Liver (tissue), 9 donors: ENCODE results near the gene MAT2A. TPM values are rescaled to one million over a fixed set of nuclear protein-coding genes. Genes with fewer than 3 reads are reported as not detected.

ENCODE experiments used
- DNase-seq: peaks from one replicate; pipeline ENCODE4 v3.0.0-alpha.2; 2017; ENCODE audit warnings: low spot score
- H3K27ac ChIP-seq, 2 donors: one replicate each; pipeline ENCODE4 v1.7.0; 2013; ENCODE audit warnings: inconsistent platforms in 2 of 2, low read length in 2 of 2, control low read depth in 1 of 2, low read depth in 1 of 2, mild to moderate bottlenecking in 1 of 2
- H3K27me3 ChIP-seq, 4 donors: one replicate each; pipeline versions ENCODE4 v1.6.1 to v1.7.0; 2013; ENCODE audit warnings: low read length in 3 of 4, inconsistent platforms in 1 of 4, mild to moderate bottlenecking in 1 of 4, moderate library complexity in 1 of 4; ENCODE audit not compliant: control insufficient read depth in 4 of 4, insufficient read depth in 4 of 4
- H3K36me3 ChIP-seq, 4 donors: one replicate each; pipeline versions ENCODE4 v1.6.1 to v1.7.0; 2013; ENCODE audit warnings: low read length in 3 of 4, mild to moderate bottlenecking in 3 of 4, low read depth in 1 of 4, moderate library complexity in 1 of 4; ENCODE audit not compliant: control insufficient read depth in 4 of 4, insufficient read depth in 3 of 4
- H3K4me1 ChIP-seq, 4 donors: one replicate each; pipeline versions ENCODE4 v1.6.1 to v1.7.0; 2013; ENCODE audit warnings: low read length in 3 of 4, mild to moderate bottlenecking in 3 of 4, moderate library complexity in 1 of 4; ENCODE audit not compliant: control insufficient read depth in 4 of 4, insufficient read depth in 4 of 4
- H3K4me3 ChIP-seq, 3 donors: one replicate each; pipeline versions ENCODE4 v1.6.1 to v1.7.0; 2013; ENCODE audit warnings: low read length in 3 of 3, control low read depth in 1 of 3, low read depth in 1 of 3, mild to moderate bottlenecking in 1 of 3
- H3K9ac ChIP-seq, 2 donors: one replicate each; pipeline ENCODE4 v1.7.0; 2013; ENCODE audit warnings: low read length in 2 of 2, mild to moderate bottlenecking in 2 of 2, moderate library complexity in 2 of 2, control low read depth in 1 of 2, low read depth in 1 of 2
- H3K9me3 ChIP-seq, 4 donors: one replicate each; pipeline versions ENCODE4 v1.6.1 to v1.7.0; 2013; ENCODE audit warnings: low read length in 3 of 4; ENCODE audit not compliant: control insufficient read depth in 4 of 4
- ATF3 ChIP-seq: IDR thresholded peaks from 2 replicates; pipeline ENCODE4 v1.6.1; 2016; ENCODE audit warnings: antibody characterized with exemption
- CTCF ChIP-seq: fragments of 150-350 bp; IDR thresholded peaks from 2 replicates; pipeline ENCODE4 v1.5.1; 2017; ENCODE audit warnings: improper control_type of control experiment, low read depth, low read length; ENCODE audit not compliant: missing input control
- EGR1 ChIP-seq, 2 donors: IDR thresholded peaks; 2 replicates each; pipeline ENCODE4 v1.6.1; 2016 to 2018; ENCODE audit warnings: antibody characterized with exemption in 2 of 2, low read depth in 2 of 2
- FOXA1 ChIP-seq: IDR thresholded peaks from 2 replicates; pipeline ENCODE4 v1.6.1; 2016; ENCODE audit warnings: antibody characterized with exemption
- FOXA2 ChIP-seq: IDR thresholded peaks from 2 replicates; pipeline ENCODE4 v1.6.1; 2016; ENCODE audit warnings: antibody characterized with exemption
- GABPA ChIP-seq, 2 donors: IDR thresholded peaks in 1 of 2; conservative IDR thresholded peaks in 1 of 2; 2 replicates each; pipeline ENCODE4 v1.6.1; 2016; ENCODE audit warnings: antibody characterized with exemption in 2 of 2, mild to moderate bottlenecking in 1 of 2, moderate library complexity in 1 of 2
- HNF4A ChIP-seq, 2 donors: conservative IDR thresholded peaks; 2 replicates each; pipeline ENCODE4 v1.6.1; 2016; ENCODE audit warnings: antibody characterized with exemption in 2 of 2, mild to moderate bottlenecking in 2 of 2
- HNF4G ChIP-seq: IDR thresholded peaks from 2 replicates; pipeline ENCODE4 v1.6.1; 2016; ENCODE audit warnings: antibody characterized with exemption
- JUND ChIP-seq, 2 donors: IDR thresholded peaks; 2 replicates each; pipeline ENCODE4 v1.6.1; 2016; ENCODE audit warnings: antibody characterized with exemption in 2 of 2
- MAX ChIP-seq: IDR thresholded peaks from 2 replicates; pipeline ENCODE4 v1.6.1; 2016; ENCODE audit warnings: antibody characterized with exemption
- NR2F2 ChIP-seq: IDR thresholded peaks from 2 replicates; pipeline ENCODE4 v1.6.1; 2016; ENCODE audit warnings: antibody characterized with exemption
- RAD21 ChIP-seq, 2 donors: IDR thresholded peaks; 2 replicates each; pipeline ENCODE4 v1.6.1; 2016; ENCODE audit warnings: antibody characterized with exemption in 2 of 2, mild to moderate bottlenecking in 2 of 2
- REST ChIP-seq: IDR thresholded peaks from 2 replicates; pipeline ENCODE4 v1.6.1; 2016; ENCODE audit warnings: antibody characterized with exemption, mild to moderate bottlenecking
- RXRA ChIP-seq, 2 donors: IDR thresholded peaks; 2 replicates each; pipeline ENCODE4 v1.6.1; 2017 to 2018; ENCODE audit warnings: antibody characterized with exemption in 2 of 2, mild to moderate bottlenecking in 1 of 2
- SP1 ChIP-seq: IDR thresholded peaks from 2 replicates; pipeline ENCODE4 v1.6.1; 2018; ENCODE audit warnings: antibody characterized with exemption, mild to moderate bottlenecking
- TAF1 ChIP-seq: conservative IDR thresholded peaks from 2 replicates; pipeline ENCODE4 v1.6.1; 2016; ENCODE audit warnings: antibody characterized with exemption, mild to moderate bottlenecking
- YY1 ChIP-seq: IDR thresholded peaks from 2 replicates; pipeline ENCODE4 v1.6.1; 2016; ENCODE audit warnings: antibody characterized with exemption, mild to moderate bottlenecking
- ZBTB33 ChIP-seq: IDR thresholded peaks from 2 replicates; pipeline ENCODE4 v1.6.1; 2016; ENCODE audit warnings: antibody characterized with exemption
- WGBS: extraction: QIAGEN DNeasy Blood & Tissue Kit; methylation state at CpG from one replicate; pipeline ENCODE4 v1.1.7; 2013; 5-methylcytosine and 5-hydroxymethylcytosine counted together
- polyA plus RNA-seq, 2 donors: library from polyadenylated mRNA; stranded (reverse) in 1 of 2; unstranded in 1 of 2; fragments of 200-250 nt in 1 of 2; fragments of >200 nt in 1 of 2; fragmentation: Nextera tagmentation in 1 of 2; extraction: Ambion mirVana in 1 of 2; gene quantifications; one replicate each; pipeline versions ENCODE4 v1.2.1 to v1.2.3, GENCODE V29; 2013 to 2015
- total RNA-seq, 2 donors: library from RNA; depleted of rRNA; stranded (reverse); fragments of >200 nt; gene quantifications; one replicate each; pipeline ENCODE4 v1.2.3, GENCODE V29; 2014
- donor health status: healthy.
- donor health status: healthy.
- donor health status: healthy.
- donor health status: healthy.
- donor health status: healthy.

Gene MAT2A
- total and polyA plus RNA-seq, 4 donors: 48.3 to 104 (median 79.9) TPM

GRCh38 chr2:85584857-85585780 lies 46.2 kb downstream of the MAT2A start:
- H3K4me3 ChIP-seq: peak overlapping the region; percentile 41 to 71 (median 50)
- H3K4me1 ChIP-seq: peaks cover 12 to 40% (median 24%) of the 10 kb centered on the region in 4 donors
- DNase-seq: no peak
- no peaks in the 10 kb centered on the region for H3K9me3 ChIP-seq
- H3K27ac ChIP-seq: peak overlapping the region; percentile 85 to 89
- no peaks in the 10 kb centered on the region for H3K27me3 ChIP-seq
- 36% methylated on average over 9 of the region's 9 CpGs for WGBS
- H3K36me3 ChIP-seq: peaks cover 0 to 7% (median 2%) of the 10 kb centered on the region in 4 donors
- TF ChIP-seq GABPA (IDR thresholded peaks at IDR 0.05 in 1 of 2, conservative IDR thresholded peaks at IDR 0.05 in 1 of 2): peak in 1 of 2 donors; percentile 51
- peak; percentile 56 for TF ChIP-seq MAX
- no peak for TF ChIP-seq REST
- TF ChIP-seq JUND (IDR thresholded peaks at IDR 0.05): peak; percentile 95
- peak; percentile 24 to 49 for TF ChIP-seq RAD21 (IDR thresholded peaks at IDR 0.05)
- TF ChIP-seq HNF4G: peak; percentile 53
- peak; percentile 91 for TF ChIP-seq ATF3
- peak; percentile 89 to 95 for TF ChIP-seq RXRA (IDR thresholded peaks at IDR 0.05)
- peak; percentile 92 for TF ChIP-seq SP1
- peak; percentile 83 for TF ChIP-seq FOXA2
- TF ChIP-seq CTCF: no peak
- no peak for TF ChIP-seq TAF1
- peak; percentile 97 for TF ChIP-seq NR2F2
- TF ChIP-seq EGR1 (IDR thresholded peaks at IDR 0.05; ENCODE audit: low read depth in 2 of 2): peak in 1 of 2 donors; percentile 12
- TF ChIP-seq FOXA1: peak; percentile 17
- TF ChIP-seq ZBTB33: no peak
- TF ChIP-seq YY1: peak; percentile 70
- TF ChIP-seq HNF4A (conservative IDR thresholded peaks at IDR 0.05): peak; percentile 76 to 80
- peak overlapping the region in 1 of 2 donors; percentile 61 for H3K9ac ChIP-seq
